NCI-H146 treated with DMSO at 0.1 percent for 48 hours (cell line): ENCODE data around the gene BCL10.
"Not testable (repeated sequence)": the region's sequence is repeated elsewhere in the genome, so short reads cannot be mapped to it uniquely, and the experiment has no call there.

ENCODE experiments used
- DNase-seq: peaks from one replicate; lab custom pipeline; 2025; ENCODE audit not compliant: unreplicated experiment; lab: John Stamatoyannopoulos, UW

BCL10 gene

DNA sequence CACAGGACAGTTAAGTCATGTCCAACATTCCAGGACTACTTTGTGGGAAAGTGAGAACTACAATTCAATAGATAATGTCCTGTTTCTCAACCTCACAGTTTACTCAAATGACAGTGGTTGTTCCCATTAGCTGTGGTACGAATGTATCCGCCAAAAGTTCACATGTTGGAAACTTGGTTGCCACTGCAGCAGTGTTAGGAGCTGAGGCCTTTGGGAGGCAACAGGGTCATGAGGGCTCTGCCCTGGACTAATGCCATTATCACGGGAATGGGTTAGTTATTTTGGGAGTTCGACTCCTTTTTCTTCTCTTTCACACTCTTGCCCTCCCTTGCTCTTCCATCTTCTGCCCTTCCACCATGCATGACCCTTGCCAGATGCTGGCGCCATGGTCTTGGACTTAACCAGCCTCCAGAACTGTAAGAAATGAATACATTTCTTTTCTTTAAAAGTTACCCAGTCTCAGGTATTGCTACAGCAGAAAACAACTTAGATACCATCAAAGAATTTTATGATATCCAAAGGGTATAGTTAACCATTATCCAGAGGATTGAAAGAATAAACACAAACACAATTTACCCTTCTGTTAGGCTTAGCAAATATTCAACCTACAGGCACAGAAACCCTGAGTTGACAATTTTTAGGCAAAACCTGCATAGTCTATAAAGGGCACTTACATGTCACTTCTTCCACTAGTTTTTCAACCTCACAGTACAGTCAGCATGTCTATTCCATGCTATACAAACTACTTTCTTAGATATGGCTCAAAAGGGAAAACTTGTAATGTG is 7.4 kb downstream of the BCL10 start:
- DNase-seq: no peak

DNA sequence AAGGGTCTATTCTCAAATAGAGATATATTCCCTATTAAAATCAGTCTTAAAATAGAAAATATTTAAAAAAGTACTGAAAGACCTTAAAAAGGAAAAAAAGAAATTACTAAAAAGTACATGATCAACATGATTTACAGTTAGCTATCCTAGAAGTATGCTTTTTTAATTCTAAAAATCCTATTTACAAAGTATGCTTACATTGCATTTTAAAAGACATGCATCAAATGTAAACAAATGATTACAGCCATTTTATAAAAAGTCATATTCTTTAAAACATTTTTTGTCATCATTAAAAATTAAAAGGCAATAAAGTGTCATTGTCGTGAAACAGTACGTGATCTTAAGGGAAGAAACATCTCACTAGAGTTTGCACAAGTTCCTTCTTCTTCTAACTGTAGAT is 9.1 kb downstream of the BCL10 start:
- DNase-seq: no peak

DNA sequence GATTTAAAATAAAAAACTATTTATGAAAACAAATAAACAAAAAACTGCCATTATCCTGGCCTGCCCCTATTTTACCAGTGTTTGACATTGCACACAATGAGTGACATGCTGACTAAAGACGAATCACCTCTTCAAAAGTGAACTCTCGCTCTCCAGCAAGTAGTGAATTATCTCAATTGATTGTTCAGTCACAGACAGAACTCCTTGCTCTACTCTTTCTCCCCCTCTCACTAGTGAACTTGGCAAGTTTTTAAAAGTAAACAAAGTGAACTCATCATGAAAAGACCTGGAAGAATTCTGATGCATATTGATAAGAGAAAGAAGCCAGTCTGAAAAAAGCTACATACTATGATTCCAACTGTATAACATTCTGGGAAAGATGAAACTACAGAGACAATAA is 12.3 kb downstream of the BCL10 start:
- no peak for DNase-seq

DNA sequence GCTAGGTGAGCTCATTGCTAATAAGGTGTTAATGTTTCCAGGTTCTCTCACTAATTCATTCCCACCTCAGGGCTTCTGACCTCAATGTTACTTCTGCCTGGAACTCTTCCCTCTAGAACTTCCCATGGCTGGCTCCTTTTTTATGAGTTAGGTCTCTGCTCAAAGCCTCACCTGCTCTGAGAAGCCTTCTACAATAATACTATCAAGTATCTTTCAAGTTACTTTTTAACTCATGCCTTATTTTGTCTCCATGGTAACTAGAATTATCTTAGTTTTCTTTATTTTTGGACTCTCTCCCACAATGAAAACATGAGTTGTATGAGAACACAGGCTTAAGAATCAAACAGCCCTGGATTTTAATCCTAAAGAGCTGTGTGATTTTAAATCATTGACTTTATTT is 13.4 kb downstream of the BCL10 start:
- DNase-seq: no peak

DNA sequence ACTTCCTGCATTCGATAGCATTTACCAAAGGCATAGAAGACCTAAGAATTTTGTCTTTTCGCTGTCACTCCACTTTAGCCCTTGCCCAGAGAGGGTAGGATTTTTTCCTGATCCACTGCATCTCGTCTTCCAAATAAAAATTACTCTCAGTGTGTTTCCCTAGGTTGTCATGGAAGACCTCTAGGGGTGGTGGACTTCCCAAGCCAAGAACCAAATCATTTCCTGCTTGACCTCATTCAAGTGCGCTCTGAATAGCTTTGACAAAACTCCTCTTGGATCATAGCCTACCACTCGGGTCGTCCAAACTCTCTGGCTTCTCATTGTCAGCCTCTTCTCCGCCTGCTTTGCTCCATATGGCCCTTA is 16.5 kb downstream of the BCL10 start:
- no peak for DNase-seq

DNA sequence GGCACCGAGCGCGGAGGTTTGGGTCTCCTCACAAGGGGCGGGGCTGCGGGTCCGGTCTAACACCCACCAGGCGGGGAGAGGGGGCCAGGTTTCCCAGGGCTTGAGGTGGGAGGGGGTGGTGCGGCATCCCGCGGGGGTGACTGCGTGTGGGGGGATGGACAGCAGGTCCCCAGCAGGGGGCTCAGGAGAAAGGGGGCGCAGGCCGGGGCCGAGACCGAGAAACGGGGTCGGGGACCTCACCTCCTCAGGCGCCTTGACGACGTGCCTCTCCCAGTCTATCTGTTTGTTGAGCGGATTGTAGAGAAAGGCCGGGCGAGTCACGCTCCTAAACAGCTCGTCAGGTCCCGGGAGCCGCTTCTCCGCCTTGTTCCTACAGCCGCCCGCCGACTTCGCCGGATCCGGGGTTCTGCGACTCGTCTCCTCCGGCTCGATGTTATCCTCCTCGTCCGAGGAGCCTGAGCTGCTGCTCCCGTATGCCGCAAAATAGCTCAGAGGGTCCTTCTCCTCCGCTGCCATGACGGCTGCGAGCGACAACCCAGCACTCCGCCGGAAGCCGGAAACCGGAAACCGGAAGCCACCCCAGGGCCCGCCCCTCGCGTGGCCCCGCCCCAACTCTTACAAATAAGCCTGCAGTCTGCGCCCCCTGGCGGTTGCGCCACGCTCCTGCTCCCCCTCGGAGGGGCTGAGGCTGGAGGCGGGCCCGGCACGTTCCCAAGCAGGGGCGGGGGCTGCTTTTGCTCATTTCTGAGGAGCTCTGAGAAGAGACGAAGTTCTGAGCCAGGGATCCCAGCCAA is 17.1 kb downstream of the BCL10 start, which contains the start of gene C1orf52:
C1orf52 (minus strand) TSS at position 545 of the 794 bp plus-strand sequence; CDS start at position 516, 29 bp downstream.
- DNase-seq: peak; percentile 75

DNA sequence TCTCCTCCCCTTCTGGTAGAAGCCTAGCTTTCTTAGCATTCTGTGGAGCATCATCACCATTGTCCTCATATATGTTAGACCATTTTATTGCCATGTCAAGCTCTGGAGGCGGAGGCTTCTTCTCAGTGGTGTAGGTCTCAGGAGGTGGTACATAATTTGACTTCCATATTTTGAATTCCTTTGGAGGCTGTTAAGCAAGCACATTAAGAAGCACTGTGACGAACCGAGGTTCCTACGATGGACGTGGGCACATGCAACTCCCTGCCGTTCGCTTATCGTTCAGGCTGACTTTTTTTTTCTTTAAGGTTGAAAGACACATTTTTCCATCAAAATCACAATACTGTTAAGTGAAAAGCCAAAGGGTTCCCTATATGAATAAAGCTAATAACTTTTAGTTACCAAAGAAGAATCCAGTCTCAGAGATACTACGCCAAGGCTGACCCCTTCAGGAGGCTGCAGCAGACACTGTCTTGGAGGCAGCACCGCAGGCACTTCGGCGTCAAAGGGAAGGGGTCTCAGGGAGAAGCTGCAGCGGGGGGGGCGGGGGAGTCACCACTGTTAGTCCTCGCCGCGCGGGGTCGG is 17.8 kb downstream of the BCL10 start:
- DNase-seq: no peak

DNA sequence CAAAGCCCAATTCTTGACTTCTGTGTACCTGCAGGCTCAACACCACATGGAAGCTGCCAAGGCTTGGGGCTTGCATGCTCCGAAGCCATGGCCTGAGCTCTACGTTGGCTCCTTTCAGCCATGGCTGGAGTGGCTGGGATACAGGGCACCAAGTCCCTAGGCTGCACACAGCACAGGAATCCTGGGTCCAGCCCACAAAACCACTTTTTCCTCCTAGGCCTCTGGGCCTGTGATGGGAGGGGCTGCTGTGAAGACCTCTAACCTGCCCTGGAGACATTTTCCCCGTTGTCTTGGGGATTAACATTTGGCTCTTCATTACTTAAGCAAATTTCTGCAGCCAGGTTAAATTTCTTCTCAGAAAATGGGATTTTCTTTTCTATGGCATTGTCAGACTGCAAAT is 27.4 kb downstream of the BCL10 start:
- not testable (repeated sequence) for DNase-seq

DNA sequence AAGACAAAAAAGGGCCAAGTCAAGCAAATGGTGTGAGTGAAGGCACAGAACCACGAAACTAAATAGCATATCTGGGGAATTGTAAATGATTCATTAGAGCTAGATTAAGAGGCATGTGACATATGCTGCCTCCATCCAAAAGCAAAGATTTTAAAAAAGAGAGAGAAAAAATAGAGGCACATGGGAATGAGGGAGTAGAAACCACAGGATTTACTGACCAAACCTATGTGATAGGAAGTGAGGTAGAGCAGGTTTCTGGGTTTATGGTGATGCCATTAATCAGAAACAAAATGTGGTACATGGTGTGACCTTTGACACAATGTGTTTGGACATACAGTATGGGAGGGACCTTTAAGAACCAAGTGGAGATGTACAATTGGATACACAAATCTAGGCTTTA is 30.5 kb downstream of the BCL10 start:
- no peak for DNase-seq

DNA sequence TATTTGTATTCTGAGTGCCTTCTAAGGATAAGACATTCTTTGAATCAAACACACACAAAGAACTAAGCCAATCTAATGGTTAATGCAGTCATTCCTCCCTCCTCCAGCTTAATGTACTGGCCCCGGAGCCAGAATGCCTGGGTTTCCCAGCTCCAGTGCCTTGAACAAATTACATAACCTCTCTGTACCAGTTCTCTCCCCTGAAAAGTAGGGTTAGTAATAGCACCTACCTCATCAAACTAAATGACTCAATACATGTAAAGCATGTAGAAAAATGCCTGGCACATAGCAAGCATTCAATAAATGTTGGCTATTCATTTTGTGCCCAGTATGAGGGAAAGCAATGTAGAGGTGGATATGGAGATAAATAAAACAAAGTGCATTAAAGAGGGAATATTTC is 31.0 kb downstream of the BCL10 start:
- DNase-seq: no peak

DNA sequence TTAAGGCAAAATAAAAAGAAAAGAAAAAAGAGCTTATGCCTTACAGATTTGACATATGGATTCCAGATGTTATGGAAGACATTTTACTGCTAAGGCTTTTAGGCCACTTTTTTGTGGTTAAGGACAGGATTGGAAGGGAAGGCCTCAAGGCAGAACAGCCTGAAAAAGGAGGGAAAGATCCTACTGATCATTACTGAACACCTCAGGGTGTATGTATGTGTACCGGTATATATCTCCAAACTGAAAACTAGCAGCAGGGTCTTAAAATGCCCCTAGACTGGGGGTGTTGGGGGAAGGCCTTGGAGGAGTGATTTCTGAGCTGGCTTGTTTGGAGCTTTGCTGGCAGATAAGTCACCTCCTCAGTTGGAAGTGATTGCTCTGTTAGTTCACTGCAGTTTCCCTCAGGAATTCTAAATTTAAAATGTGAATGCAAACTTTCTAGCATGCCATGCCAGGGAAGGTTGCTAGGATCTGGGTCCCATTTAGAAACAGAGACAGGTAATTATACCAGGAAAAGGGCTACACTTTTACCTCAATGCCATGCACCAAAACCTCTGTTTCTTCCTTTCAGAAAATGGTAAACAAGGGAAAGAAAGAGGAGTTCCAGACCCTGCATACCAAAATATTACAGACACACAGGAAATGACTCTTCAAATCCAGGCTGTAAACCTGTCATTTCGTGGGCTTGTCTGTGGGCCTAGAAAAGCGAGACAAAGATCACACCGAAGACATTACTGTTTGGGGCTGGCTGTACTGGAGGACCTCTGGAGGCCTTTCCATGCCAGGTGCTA is 32.0 kb downstream of the BCL10 start:
- DNase-seq: no peak

DNA sequence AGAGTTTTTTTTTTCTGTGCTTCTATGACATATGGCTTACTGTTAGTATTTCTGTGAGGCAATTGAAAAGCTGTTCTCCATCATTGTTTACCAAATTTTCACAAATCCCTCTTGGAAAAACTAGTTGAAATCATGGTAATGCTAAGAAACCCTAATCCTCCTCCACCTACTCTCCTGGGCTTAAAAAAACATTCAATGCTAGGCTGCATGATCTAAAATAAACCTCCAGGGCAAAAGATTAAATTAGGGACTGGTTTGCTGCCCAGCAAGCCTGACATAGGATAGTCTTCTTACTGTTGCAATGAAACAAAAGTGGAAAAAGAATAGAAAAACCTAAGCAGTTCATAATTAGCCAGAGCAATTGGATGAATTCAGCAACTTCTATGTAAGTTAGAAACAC is 33.1 kb downstream of the BCL10 start:
- DNase-seq: no peak

DNA sequence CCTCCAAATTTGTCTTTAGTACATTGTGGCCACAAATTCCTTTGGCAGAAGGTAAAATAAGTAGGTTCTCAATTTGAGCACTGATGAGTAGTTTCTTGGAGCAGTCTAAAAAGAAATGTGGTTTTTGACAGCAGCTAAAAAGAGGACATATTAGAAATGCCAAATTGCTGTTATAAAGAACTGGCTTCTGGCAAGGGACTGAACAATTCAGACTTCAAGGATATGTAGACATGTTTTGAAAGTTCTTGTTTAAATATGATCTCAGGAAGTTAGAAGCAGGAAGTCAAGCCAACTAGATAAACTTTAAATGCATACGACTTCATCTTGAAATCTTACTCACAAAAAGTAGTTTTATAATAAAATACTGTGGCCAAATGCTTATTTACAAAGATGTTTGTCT is 35.8 kb downstream of the BCL10 start:
- no peak for DNase-seq

DNA sequence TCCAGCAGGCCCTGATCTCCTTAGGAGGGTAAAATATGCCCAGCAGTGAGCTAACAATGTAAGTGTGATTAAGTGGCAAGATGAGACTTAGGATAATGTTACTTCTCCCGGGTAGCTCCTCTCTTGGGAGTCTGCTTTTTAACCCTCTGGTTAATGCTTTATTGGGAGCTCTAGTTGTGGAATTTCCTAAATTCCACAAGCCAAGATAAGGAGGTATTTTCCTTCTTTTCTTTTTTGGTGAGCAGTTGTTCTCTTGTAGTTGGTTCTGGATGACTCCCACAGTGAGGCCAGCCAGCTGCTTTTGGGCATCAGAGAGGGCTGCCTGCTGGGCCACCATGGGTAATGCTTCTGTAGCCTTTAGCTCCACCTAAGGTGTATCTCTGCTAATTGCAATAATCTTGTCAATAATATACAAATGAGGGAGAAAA is 36.2 kb downstream of the BCL10 start:
- DNase-seq: peak; percentile 23

DNA sequence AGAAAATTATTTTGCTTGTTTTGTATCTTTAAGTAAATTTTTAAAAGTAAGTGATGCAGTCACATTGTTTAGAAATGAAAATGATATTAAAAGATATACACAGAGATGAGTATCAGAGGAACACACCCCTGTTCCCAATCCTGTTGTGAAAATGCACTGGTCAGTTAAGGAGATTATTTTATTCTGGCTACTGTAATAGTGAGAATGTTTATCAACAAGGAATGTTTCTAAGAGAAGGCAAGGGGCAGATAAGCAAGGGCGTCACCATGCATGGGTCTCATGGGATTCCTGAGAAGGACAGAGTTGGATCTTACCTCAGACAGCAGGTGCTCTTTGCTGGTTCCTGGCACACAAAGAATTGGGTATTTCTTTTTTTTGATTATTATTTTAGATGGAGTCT is 38.8 kb downstream of the BCL10 start:
- DNase-seq: no peak

DNA sequence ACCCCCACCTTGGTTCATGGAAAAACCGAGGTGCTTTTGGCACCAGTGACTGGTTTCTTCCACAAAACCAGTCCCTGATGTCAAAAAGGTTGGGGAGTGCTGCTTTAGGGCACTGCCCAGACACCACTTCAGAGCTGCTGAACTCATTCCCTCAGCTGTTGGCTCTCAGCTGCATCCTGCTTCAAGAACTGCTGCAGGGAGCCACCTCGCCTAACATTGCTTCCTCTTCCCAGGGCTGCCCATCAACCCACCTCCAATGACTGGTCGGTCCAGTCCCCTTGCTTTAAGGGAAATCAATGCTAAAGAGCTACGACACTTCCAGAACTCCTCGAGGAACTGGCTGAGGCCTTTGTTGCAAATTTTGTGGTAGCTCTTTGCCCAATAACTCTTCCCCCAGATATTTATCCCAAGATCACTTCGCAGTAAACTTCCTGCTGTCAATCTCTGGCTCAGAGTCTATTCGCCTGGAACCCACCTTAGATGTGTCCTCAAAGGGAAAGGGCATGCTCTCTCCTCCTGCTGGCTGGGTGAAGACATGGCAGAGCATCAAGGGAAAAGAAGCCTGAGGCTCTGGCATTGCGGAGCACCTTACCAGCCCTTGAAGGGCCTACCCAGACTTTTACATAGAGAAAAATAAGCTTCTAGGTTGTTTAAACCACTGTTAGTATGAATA is 46.0 kb downstream of the BCL10 start:
- DNase-seq: no peak

DNA sequence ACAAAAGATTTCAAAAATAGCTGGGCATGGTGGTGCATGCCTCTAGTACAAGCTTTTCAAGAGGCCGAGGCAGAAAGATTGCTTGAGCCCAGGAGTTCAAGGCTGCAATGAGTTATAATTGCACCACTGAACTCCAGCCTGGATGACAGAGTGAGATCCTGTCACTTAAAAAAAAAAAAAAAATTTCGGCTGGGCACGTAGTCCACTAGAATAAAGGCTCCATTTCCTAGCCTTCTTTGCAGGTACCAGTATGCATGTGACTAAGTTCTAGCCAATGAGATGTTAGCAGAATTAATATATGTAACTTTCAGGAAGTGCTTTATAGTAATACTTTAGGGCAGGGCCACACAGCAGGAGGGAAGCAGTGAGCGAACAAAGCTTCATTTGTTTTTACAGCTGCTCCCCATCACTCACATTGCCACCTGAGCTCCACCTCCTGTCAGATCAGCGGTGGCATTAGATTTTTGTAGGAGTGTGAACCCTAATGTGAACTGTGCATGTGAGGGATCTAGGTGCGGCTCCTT is 46.8 kb downstream of the BCL10 start:
- DNase-seq: peak; percentile 86

DNA sequence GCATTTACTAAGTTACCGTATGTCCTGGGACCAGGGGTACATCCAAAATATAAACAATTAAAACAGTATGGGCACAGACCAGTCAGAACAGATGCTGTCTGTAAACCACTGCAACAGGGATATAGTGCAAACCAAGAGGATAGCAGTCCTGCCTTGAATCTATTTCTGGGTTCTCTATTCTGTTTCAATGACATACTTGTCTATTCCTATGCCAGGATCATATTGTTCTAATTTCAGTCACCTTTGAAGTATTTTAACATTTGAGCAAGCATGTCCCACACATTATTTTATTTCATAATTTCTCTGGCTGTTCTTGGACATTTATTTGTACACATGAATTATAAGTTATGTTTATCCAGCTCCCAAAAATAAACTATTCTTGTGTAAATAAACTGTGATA is 47.5 kb downstream of the BCL10 start:
- DNase-seq: no peak

DNA sequence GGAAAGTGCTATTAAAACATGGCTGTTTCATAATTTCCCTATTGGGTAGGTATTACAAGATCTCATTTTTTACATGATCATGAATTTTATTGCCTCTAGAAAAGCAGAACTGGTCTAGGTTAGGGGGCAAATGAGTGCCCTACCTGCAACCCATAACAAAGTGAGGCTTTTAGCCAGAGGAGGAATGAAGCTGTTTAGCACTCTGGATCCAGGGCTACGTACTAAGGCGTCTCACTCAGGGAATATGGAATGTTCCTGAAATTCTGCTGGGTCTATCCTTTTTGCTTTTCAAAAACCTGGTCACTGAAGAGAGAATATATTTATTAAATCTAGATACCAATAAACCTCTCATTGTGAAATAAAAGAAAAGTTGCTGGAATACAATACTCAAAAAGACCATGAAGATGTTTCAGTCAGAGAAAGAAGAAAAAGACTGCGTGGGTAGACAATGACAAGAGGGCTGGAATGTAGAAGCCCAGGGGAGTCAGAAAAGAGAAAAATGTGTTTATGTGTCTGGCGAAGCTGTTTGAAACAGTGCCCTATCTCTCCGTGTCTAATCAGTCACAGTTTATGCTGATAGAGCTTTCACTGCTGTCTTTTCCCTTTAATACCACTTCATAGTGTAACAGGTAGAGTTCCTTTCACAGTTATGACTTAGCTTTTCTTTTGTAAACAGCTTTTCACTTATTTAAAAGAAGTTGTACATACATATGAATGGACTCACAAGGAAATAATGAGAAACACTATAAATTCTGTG is 50.6 kb downstream of the BCL10 start:
- no peak for DNase-seq
